Bone marrow (tissue), 2 donors: Measurements from ENCODE around the gene SERPINB13.

ENCODE experiments used
- DNase-seq, 2 donors: peaks; one replicate each; lab custom pipeline; 2025; lab: John Stamatoyannopoulos, UW

Gene SERPINB13, protein sequence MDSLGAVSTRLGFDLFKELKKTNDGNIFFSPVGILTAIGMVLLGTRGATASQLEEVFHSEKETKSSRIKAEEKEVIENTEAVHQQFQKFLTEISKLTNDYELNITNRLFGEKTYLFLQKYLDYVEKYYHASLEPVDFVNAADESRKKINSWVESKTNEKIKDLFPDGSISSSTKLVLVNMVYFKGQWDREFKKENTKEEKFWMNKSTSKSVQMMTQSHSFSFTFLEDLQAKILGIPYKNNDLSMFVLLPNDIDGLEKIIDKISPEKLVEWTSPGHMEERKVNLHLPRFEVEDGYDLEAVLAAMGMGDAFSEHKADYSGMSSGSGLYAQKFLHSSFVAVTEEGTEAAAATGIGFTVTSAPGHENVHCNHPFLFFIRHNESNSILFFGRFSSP

GRCh38 chr18:63586966-63587365, at the start of gene SERPINB13:
Gene SERPINB13 (plus strand): TSS chr18:63587343. CDS start chr18:63588668, 1,325 bp downstream.
- no peak for DNase-seq

GRCh38 chr18:63539904-63540510, 47.1 kb upstream of the SERPINB13 start:
- DNase-seq: no peak

- no peak for DNase-seq
Observed at GRCh38 chr18:63542069-63542468, 45.1 kb upstream of the SERPINB13 start, which contains the start of gene SERPINB12. Gene SERPINB12 (plus strand): TSS chr18:63542369. CDS start chr18:63556160, 13,791 bp downstream.

GRCh38 chr18:63544017-63544416, 43.1 kb upstream of the SERPINB13 start:
- DNase-seq: no peak

- no peak for DNase-seq
Observed at GRCh38 chr18:63545000-63545399, 42.1 kb upstream of the SERPINB13 start.

GRCh38 chr18:63550068-63550467, 37.1 kb upstream of the SERPINB13 start:
- DNase-seq: no peak

DNA sequence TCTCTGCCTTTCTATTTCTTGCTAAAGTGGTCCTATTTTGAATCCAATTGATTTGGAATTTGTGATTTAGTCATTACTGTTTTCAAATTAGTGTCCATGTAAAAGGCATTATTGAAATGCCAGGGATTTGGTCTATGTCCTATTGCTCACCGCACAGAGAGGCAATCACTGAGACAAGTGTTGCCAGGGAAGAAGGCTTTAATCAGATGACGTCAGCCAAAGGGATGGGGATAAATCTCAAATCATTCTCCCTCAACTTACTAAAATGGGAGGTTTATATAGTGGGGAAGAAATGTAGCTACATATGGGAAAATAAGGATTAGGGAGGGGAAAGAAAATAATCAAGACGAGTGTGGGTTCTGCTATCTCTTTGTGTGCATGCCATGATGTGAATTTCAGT, 35.4 kb upstream of the SERPINB13 start:
- DNase-seq: no peak

- DNase-seq: no peak
Observed at GRCh38 chr18:63552581-63552980, 34.6 kb upstream of the SERPINB13 start.

GRCh38 chr18:63553081-63553480, 34.1 kb upstream of the SERPINB13 start:
- DNase-seq: no peak

- DNase-seq: no peak
Observed at GRCh38 chr18:63559567-63560491, 27.3 kb upstream of the SERPINB13 start.

DNA sequence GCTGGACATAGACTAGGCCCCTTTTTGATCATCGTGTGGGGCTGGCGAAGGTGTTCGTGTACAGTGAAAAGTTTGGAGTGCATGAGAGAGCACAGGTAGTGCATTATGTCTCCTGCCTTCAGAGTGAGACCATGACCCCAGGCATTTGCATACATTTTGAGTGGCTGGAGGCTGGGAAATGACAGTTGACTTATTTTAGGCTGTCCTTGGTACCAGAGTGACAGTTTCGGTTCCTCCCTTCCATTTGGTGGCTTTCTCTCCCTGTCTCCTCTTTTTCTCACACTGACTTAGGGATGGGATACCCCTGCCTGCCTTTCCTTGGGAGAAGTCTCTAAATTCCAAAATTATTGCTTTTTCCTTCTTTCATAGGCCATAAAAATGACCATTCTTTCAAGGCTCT, 24.9 kb upstream of the SERPINB13 start:
- no peak for DNase-seq

DNA sequence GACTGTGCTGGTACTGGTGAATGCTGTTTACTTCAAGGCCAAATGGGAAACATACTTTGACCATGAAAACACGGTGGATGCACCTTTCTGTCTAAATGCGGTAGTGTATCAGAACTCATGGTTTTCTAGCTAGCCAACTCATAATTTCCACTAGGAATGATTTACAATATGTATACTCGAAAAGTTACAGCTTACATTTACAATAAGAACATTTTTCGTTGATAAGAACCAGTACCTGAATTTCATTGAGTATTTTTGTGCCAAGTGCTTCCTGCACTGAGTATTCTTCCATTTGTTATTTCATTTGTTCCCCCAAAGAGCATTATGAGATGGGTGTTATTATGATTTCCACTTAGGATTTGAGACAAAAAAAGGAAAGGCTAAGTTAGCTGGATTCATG, 23.1 kb upstream of the SERPINB13 start:
- no peak for DNase-seq

GRCh38 chr18:63564561-63564960, 22.6 kb upstream of the SERPINB13 start:
- DNase-seq: no peak

DNA sequence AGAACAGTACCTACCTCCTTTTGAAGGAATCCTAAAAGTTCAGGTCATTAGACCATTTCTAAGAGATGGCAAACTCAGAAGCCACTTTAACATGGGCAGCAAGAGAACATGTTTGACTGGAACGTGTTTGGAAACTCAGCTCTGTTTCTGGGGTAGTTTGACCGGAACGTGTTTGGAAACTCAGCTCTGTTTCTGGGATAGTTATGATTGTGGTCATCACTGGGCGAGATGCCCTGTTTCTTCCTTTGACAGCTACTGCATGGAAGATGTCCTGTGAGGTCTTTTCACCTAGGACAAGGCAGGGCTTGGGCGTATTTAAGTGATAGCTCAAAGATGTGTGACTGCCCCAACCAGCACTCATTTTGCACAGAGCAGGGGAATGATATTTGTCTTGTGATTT, 19.9 kb upstream of the SERPINB13 start:
- no peak for DNase-seq

- no peak for DNase-seq
Observed at GRCh38 chr18:63567825-63568224, 19.3 kb upstream of the SERPINB13 start.

DNA sequence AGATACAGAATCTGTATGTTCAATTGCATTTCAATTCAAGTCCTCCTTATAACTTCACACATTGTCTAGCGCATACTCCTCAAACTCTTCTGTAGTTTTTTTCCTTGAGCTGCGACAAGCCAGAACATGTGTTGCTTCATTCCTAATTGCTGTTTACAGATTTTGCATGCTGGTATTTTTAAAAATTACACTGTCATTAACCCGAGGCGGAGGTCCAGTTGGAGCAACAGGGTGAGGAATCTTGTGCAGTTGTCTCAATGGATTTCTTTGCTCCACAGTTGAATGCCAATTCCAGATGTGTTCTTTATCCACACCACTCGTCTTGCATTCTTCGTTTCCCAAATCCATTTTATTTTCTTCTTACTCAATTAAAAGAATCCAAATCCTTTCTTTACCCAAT, 16.4 kb upstream of the SERPINB13 start:
- no peak for DNase-seq

GRCh38 chr18:63575681-63576080, 11.5 kb upstream of the SERPINB13 start:
- DNase-seq: no peak

- DNase-seq: peak in 1 of 2 donors; percentile 13
Observed at GRCh38 chr18:63578357-63578958, 8.7 kb upstream of the SERPINB13 start.

DNA sequence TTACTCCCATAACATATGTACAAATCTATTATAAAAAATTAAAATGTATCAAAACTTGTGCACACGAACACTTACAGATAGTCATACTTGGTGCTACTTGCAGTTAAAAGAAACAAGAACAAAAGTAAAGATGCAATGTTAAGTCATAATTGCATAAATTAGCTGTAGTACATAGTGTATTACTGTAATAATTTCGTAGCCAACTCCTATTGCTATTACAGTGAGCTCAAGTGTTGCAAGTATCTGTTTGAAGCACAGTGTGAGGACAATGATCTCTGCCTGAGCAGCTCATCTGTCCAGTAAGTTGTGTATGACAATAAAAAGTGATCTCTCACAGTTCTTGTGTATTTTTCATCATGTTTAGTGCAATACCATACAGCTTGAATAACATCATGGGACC, 7.5 kb upstream of the SERPINB13 start:
- DNase-seq: no peak

GRCh38 chr18:63585988-63586387, 1.2 kb upstream of the SERPINB13 start:
- no peak for DNase-seq

- DNase-seq: no peak
Observed at GRCh38 chr18:63586431-63586830, 712 bp upstream of the SERPINB13 start.

GRCh38 chr18:63588909-63589308, 1.8 kb downstream of the SERPINB13 start:
- no peak for DNase-seq
